Superior temporal gyrus (tissue), 1 donor: Measurements from ENCODE around the gene SPINT4.

Experiments
- DNase-seq: peaks from one replicate; pipeline ENCODE4 v3.0.0-alpha.2; 2016; ENCODE audit errors: extremely low spot score

Gene SPINT4

GRCh38 chr20:45765307-45765875 is 43.2 kb downstream of the SPINT4 start:
- DNase-seq: no peak

- DNase-seq: no peak
Measured at GRCh38 chr20:45765980-45766379, 43.8 kb downstream of the SPINT4 start.

DNA sequence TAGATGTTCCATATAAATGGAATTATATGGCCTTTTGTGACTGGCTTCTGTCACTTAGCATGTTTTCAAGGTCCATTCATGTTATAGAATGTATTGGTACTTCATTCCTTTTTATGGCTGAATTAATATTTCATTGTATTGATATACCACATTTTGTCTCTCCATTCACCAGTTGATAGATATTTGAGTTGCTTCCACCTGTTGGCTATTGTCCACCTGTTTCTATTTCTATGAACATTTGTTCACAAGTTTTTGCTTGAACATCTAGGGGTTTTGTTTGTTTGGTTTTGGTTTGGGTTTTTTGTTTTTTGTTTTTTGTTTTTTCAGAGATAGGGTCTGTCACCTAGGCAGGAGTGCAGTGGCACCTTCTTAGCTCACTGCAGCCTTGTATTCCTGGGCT is 46.3 kb downstream of the SPINT4 start:
- no peak for DNase-seq

GRCh38 chr20:45771182-45771759 is 49.1 kb downstream of the SPINT4 start:
- peak; percentile 96 for DNase-seq

DNA sequence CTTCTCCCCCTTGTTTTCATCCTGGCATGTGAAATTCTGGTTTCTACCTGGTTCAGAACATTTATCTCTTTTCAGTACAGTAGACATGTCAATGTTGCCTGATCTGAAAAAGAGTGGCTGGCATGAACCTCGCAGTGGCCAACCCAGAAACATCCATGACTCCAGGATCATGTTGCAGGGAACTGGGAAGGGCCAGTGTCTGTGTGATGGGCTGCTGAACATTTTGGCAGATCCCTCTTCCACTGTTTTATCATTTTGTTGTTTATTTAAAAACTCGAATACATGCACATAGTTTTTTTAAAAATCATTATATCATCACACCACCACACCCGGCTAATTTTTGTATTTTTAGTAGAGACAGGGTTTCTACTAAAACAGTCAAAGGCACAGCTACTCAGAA is 50.5 kb downstream of the SPINT4 start:
- DNase-seq: no peak

- DNase-seq: no peak
Measured at GRCh38 chr20:45774945-45775344, 52.8 kb downstream of the SPINT4 start.

- no peak for DNase-seq
Measured at GRCh38 chr20:45775411-45775810, 53.3 kb downstream of the SPINT4 start.
